AG04450 (cell line): Measurements from ENCODE around the gene WDR83. TPM values are rescaled to one million over a fixed set of nuclear protein-coding genes. Genes with fewer than 3 reads are reported as not detected.
A peak's percentile ranks its signal among the peaks of the same experiment; 100 is the strongest.
"Not testable (repeated sequence)": the region's sequence is repeated elsewhere in the genome, so short reads cannot be mapped to it uniquely, and the experiment has no call there.

Experiments used
- CTCF ChIA-PET: fragments of 300-600, 350-600 bp; formaldehyde crosslinking; extraction: SDS; loops from one replicate; lab custom pipeline; 2022; ENCODE audit warnings: antibody characterized with exemption, inconsistent platforms; lab: Charles Lee
- POLR2A ChIA-PET: fragments of 350-600 bp; formaldehyde crosslinking; extraction: SDS; loops from one replicate; lab custom pipeline; 2021; ENCODE audit warnings: antibody characterized with exemption, inconsistent platforms; lab: Yijun Ruan, JAX
- DNase-seq: peaks from one replicate; pipeline ENCODE4 v3.0.0-alpha.2; 2011; ENCODE audit warnings: low read depth, low spot score
- H3K27ac ChIP-seq: one replicate; pipeline ENCODE4 v1.5.1; 2012; ENCODE audit warnings: low read depth, low read length, control low read depth
- H3K27me3 ChIP-seq: one replicate; pipeline ENCODE4 v1.6.0; 2012; ENCODE audit warnings: low read length; ENCODE audit not compliant: control insufficient read depth, insufficient read depth
- H3K4me3 ChIP-seq: 2 replicates; pipeline ENCODE4 v1.5.1; 2011; ENCODE audit warnings: mild to moderate bottlenecking, low read depth, low read length, control low read depth
- H3K9me3 ChIP-seq: 2 replicates; pipeline ENCODE4 v1.5.1; 2012; ENCODE audit warnings: low read length; ENCODE audit not compliant: control insufficient read depth, insufficient read depth
- CTCF ChIP-seq: IDR thresholded peaks from 2 replicates; pipeline ENCODE4 v1.5.1; 2011; ENCODE audit warnings: low read depth, low read length, control low read depth, inconsistent platforms
- polyA plus RNA-seq: library from polyadenylated mRNA; depleted of rRNA; stranded (reverse); fragments of >200 nt; gene quantifications from 2 replicates; pipeline ENCODE4 v1.2.3, GENCODE V29; 2011

Gene WDR83
- polyA plus RNA-seq, 1 experiment: 5.3 TPM

GRCh38 chr19:12695514-12695913 lies 28.9 kb downstream of the WDR83 start:
- TF ChIP-seq CTCF: no peak
- Histone ChIP-seq H3K9me3 (no peaks in the 10 kb centered on the region), H3K4me3 (peak overlapping the region; percentile 96), H3K27me3 (no peaks in the 10 kb centered on the region), H3K27ac (no peak overlapping the region)
- POLR2A ChIA-PET: interaction anchor here (1.2 to 2.1 kb wide), 3 partner anchors 14 to 42 kb away, joined by 3 to 9 read pairs (median 4); partner anchors contain the start of genes DHPS and GET3
- no peak for DNase-seq
- CTCF ChIA-PET: interaction anchor here (0.6 to 1.1 kb wide), 3 partner anchors 8 to 152 kb away, joined by 3 to 5 read pairs (median 4); no protein-coding TSS in a partner anchor

- Histone ChIP-seq H3K4me3 (peak overlapping the region; percentile 96), H3K27me3 (no peaks in the 10 kb centered on the region), H3K9me3 (no peaks in the 10 kb centered on the region), H3K27ac (no peak overlapping the region)
- ChIA-PET CTCF (interaction anchor here (0.6 to 1.1 kb wide), 4 partner anchors 9 to 152 kb away, joined by 3 to 5 read pairs (median 4); no protein-coding TSS in a partner anchor), POLR2A (interaction anchor here (0.6 to 2.1 kb wide), 5 partner anchors 14 to 70 kb away, joined by 3 to 9 read pairs (median 3); partner anchors contain the start of genes DHPS and GET3)
- no peak for TF ChIP-seq CTCF
- no peak for DNase-seq
These were observed 29.4 kb downstream of the WDR83 start for GRCh38 chr19:12695997-12696365.

- Histone ChIP-seq H3K9me3 (no peaks in the 10 kb centered on the region; the same call in 1 of the 2 replicates), H3K27ac (peak within 1 kb of the TSS; percentile 75), H3K27me3 (no peaks in the 10 kb centered on the region), H3K4me3 (peak within 1 kb of the TSS; percentile 96)
- DNase-seq: peak; percentile 88
- ChIA-PET CTCF (interaction anchor here (0.6 to 1.1 kb wide), 6 partner anchors 25 to 1763 kb away, joined by 3 to 8 read pairs (median 5); no protein-coding TSS in a partner anchor), POLR2A (interaction anchor here (0.5 to 2.1 kb wide), 10 partner anchors 15 to 770 kb away, joined by 3 to 14 read pairs (median 5); partner anchors contain the start of genes DHPS and GET3)
- TF ChIP-seq CTCF: no peak
These were observed 30.0 kb downstream of the WDR83 start, which contains the start of gene FBXW9 for GRCh38 chr19:12696366-12697335. FBXW9 (minus strand) TSS chr19:12696631; CDS start chr19:12696581, 50 bp downstream.

GRCh38 chr19:12697425-12697824 lies 30.8 kb downstream of the WDR83 start:
- not testable (repeated sequence) for DNase-seq, H3K9me3 ChIP-seq, H3K27me3 ChIP-seq, H3K4me3 ChIP-seq, H3K27ac ChIP-seq
- ChIA-PET POLR2A (interaction anchor here (0.7 to 2.1 kb wide), 2 partner anchors 16 to 769 kb away, joined by 8 to 9 read pairs; partner anchors contain the start of gene DHPS), CTCF (interaction anchor here (0.6 to 0.7 kb wide), 2 partner anchors 25 to 1764 kb away, joined by 3 to 5 read pairs; no protein-coding TSS in a partner anchor)

- ChIA-PET CTCF (no interaction called here), POLR2A (no interaction called here)
- H3K4me3 ChIP-seq: no peak overlapping the region
- no peaks in the 10 kb centered on the region for H3K27me3 ChIP-seq
- DNase-seq: no peak
- no peak for TF ChIP-seq CTCF
- H3K9me3 ChIP-seq: no peaks in the 10 kb centered on the region; the same call in 1 of the 2 replicates
- no peak overlapping the region for H3K27ac ChIP-seq
These were observed 31.5 kb downstream of the WDR83 start for GRCh38 chr19:12698138-12698537.
